ENCODE data around the gene MYB. TPM values are rescaled to one million over a fixed set of nuclear protein-coding genes. Genes with fewer than 3 reads are reported as not detected.

The MYB gene
- total and polyA plus RNA-seq, 7 donors: 0.55 to 27.8 (median 12.0) TPM; not detected in 2

DNA sequence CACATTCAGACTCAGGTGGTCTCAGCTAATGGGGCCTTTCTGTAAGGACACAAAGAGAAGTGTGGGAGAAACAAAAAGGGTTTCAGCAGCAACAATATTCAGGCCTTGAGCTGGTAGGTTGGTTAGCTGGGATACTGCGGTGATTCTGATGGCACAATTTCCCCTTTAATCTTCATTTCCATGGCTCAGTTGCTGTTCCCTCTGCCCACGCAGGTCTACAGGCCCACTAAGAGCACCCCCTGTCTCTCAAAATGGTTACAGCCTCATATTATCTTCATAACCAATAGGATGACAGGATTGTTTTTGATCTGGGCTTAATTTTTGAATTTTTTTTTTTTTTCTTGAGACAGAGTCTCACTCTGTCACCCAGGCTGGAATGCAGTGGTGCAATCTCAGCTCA, 48.9 kb downstream of the MYB start:
- DNase-seq: no peak
- H3K9me3 ChIP-seq: no peaks in the 10 kb centered on the region

DNA sequence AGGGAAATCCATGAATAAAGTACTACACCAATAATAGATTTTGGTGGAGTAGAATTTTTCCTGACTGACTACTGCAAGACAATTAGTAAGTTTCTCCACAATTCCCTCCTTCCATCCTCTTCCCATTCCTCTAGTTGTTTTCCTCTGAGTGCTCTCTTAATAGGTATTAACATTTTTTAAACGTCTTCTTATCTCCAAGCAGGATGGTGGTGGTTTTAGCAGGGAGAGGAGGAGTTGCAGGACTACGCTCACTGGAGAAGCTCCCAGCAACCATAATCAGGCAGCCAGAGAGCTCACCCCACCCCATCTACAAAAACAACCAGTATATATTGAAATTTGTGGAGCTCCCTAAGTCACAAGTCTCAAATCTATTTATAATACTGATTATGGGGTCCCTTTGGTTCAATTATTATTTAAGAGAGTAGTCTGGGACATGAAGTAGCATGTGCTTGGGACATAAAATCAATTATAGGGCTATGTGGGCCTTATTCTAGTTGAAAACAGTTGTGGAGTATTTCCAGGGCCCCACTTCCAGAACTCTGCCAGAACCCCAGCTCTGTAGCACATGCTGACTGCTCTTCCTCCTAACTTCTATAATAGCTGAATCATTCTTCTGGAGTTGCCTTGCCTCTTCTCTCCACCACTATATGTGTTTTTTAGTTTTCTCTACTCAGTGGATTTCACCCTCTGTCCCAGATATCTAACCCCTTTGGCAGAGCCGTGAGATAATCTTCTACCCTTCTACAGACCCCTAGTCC, 49.8 kb downstream of the MYB start:
- Histone ChIP-seq H3K27me3 (no peaks in the 10 kb centered on the region), H3K9me3 (no peaks in the 10 kb centered on the region), H3K4me3 (no peak overlapping the region), H3K27ac (no peak overlapping the region), H3K36me3 (no peaks in the 10 kb centered on the region), H3K4me1 (no peaks in the 10 kb centered on the region)
- intact Hi-C loops (cut with DNase I): no loop called here
- TF ChIP-seq, protein P1, sequence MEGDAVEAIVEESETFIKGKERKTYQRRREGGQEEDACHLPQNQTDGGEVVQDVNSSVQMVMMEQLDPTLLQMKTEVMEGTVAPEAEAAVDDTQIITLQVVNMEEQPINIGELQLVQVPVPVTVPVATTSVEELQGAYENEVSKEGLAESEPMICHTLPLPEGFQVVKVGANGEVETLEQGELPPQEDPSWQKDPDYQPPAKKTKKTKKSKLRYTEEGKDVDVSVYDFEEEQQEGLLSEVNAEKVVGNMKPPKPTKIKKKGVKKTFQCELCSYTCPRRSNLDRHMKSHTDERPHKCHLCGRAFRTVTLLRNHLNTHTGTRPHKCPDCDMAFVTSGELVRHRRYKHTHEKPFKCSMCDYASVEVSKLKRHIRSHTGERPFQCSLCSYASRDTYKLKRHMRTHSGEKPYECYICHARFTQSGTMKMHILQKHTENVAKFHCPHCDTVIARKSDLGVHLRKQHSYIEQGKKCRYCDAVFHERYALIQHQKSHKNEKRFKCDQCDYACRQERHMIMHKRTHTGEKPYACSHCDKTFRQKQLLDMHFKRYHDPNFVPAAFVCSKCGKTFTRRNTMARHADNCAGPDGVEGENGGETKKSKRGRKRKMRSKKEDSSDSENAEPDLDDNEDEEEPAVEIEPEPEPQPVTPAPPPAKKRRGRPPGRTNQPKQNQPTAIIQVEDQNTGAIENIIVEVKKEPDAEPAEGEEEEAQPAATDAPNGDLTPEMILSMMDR (IDR thresholded peaks at IDR 0.05): no peak
- no peak for TF ChIP-seq POLR2A (IDR thresholded peaks at IDR 0.05)
- no peak for DNase-seq
- 44 to 65% methylated on average over 3 of the region's 3 CpGs for WGBS, 2 donors

More for the DNA sequence above, 48.9 kb downstream of the MYB start:
- no peak for TF ChIP-seq EP300 (IDR thresholded peaks at IDR 0.05)
- TF ChIP-seq POLR2A (IDR thresholded peaks at IDR 0.05): no peak
- TF ChIP-seq, protein P1 (IDR thresholded peaks at IDR 0.05): no peak
- no peak for TF ChIP-seq POLR2AphosphoS5 (IDR thresholded peaks at IDR 0.05)
- WGBS, 2 donors: 85 to 89% methylated on average over 2 of the region's 2 CpGs
- no peaks in the 10 kb centered on the region for H3K4me1 ChIP-seq
- no peak overlapping the region for H3K27ac ChIP-seq
- intact Hi-C loops (cut with DNase I): no loop called here
- H3K27me3 ChIP-seq: no peaks in the 10 kb centered on the region
- no peaks in the 10 kb centered on the region for H3K36me3 ChIP-seq
- H3K4me3 ChIP-seq: no peak overlapping the region

DNA sequence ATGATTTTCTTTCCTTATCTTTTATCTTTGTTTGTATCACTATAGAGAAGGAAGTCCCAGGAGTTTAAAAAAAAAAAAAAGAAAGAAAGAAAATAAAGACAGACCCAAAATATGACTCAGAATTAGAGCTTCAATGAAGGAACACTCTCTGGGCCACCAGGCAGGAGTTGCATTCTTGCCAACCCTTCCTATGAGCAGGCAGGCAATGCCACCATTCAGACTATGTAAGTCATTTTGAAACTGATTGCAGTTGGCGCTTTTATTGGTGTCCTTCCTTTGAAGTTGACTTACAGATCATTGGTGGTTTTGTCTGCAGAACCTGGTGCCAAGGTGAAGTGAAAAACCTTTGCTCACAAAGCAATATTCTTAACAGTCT, 50.3 kb downstream of the MYB start:
- Histone ChIP-seq H3K36me3 (no peaks in the 10 kb centered on the region), H3K9me3 (no peaks in the 10 kb centered on the region), H3K27me3 (no peaks in the 10 kb centered on the region), H3K4me1 (no peaks in the 10 kb centered on the region), H3K4me3 (no peak overlapping the region), H3K27ac (no peak overlapping the region)
- intact Hi-C loops (cut with DNase I): no loop called here
- 21 to 63% methylated on average over 1 of the region's 1 CpG for WGBS, 2 donors
- TF ChIP-seq, protein P1 (IDR thresholded peaks at IDR 0.05): no peak
- TF ChIP-seq POLR2AphosphoS5 (IDR thresholded peaks at IDR 0.05): no peak
- TF ChIP-seq EP300 (IDR thresholded peaks at IDR 0.05): no peak
- no peak for TF ChIP-seq POLR2A (IDR thresholded peaks at IDR 0.05)
- no peak for DNase-seq

DNA sequence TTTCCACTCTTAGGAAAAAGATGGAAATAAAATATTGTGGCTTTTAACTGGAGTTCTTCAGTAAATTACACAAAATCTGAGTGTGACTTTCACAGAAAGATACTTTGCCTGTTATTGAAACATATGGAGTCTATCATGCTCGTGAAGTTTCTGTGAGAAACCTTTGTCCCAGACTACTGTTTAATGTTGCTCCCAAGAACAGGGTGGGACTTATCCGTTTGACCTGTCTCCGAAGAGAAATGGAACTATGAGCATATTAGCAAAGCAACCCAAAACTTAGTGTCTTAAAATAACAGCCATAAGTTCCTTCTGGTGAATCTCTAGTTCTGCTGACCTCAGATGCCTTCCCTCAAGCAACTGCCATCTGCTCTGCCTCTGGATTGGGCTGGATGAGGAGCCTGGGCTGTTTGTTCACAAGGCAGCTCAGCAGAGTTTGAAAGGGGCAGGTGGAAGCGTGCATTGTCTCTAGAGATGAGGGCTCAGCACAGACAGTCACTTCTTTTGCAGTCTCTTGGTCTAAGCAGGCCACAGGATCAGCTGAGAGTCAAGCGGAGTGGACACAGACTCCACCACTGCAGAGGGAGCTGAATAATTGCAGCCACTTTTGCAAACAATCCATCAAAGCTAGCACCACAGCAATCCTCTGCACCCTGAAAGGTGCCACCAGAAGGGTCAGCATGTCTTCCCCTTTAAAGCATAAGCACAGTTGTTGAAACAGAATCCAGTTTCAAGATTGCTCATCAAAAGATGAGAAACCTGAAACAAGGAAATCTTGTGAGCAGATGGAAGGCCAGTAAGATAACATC, 52.8 kb downstream of the MYB start:
- no peaks in the 10 kb centered on the region for H3K27me3 ChIP-seq
- H3K9me3 ChIP-seq: no peaks in the 10 kb centered on the region
- no peak overlapping the region for H3K27ac ChIP-seq
- H3K4me3 ChIP-seq: no peak overlapping the region
- TF ChIP-seq POLR2A (IDR thresholded peaks at IDR 0.05): no peak
- peak in 3 of 4 donors; percentile 8 to 62 (median 41) for TF ChIP-seq POLR2AphosphoS5 (IDR thresholded peaks at IDR 0.05)
- WGBS, 2 donors: 34 to 54% methylated on average over 5 of the region's 5 CpGs
- H3K4me1 ChIP-seq: no peaks in the 10 kb centered on the region
- intact Hi-C loops (cut with DNase I): no loop called here
- no peak for DNase-seq
- no peaks in the 10 kb centered on the region for H3K36me3 ChIP-seq

DNA sequence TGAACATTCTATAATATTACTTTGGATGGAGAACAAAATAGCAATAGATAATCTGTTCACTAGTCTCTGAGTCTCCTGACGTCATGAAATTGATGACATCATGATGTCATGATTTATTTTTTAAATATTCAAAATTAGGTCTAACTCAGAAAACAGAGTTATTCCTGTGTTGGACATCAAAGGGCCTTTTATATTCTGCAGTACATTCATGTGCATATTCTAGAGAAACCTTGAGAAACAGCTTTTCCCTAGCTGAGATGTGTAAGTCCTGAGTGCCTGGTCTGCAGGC, 53.3 kb downstream of the MYB start:
- 68 to 69% methylated on average over 1 of the region's 1 CpG for WGBS, 2 donors

More for the DNA sequence above, 53.3 kb downstream of the MYB start:
- intact Hi-C loops (cut with DNase I): no loop called here
- Histone ChIP-seq H3K4me1 (no peaks in the 10 kb centered on the region), H3K36me3 (no peaks in the 10 kb centered on the region), H3K4me3 (no peak overlapping the region), H3K27ac (no peak overlapping the region), H3K27me3 (no peaks in the 10 kb centered on the region), H3K9me3 (no peaks in the 10 kb centered on the region)
- no peak for TF ChIP-seq EP300 (IDR thresholded peaks at IDR 0.05)
- TF ChIP-seq, protein P1 (IDR thresholded peaks at IDR 0.05): no peak
- no peak for TF ChIP-seq POLR2AphosphoS5 (IDR thresholded peaks at IDR 0.05)
- TF ChIP-seq POLR2A (IDR thresholded peaks at IDR 0.05): no peak
- DNase-seq: no peak
